GM12891 (cell line): ENCODE results near the gene ANKDD1A.

Experiments used
- POLR2A ChIP-seq: IDR thresholded peaks from 2 replicates; pipeline ENCODE4 v1.6.1; 2011; ENCODE audit warnings: low read depth, low read length, control low read depth
- POLR2AphosphoS5 ChIP-seq: IDR thresholded peaks from 2 replicates; pipeline ENCODE4 v1.6.1; 2011; ENCODE audit warnings: low read depth, low read length, control low read depth
- SPI1 ChIP-seq: IDR thresholded peaks from 2 replicates; pipeline ENCODE4 v1.6.1; 2011; ENCODE audit warnings: low read depth, low read length, control low read depth

DNA sequence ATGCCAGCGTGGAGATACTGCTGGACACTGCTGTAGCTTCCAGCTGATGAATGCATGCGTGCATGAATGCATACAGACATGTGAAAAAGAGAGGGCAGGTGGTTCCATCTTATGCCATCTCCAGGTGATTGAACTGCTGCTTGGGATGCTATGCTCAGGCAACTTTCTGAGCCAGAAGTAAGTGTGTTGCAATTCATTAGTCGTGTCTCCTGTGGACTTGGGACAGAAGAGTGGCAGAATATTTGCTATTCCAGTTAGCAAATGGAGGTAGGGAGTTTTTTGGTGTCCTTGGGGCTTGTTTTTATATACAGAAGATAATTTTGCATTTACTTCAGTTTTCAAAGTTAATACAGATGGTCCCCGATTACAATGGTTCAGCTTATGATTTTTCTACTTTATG is 33.3 kb downstream of the ANKDD1A start:
- TF ChIP-seq POLR2AphosphoS5: no peak
- no peak for TF ChIP-seq POLR2A
- TF ChIP-seq SPI1: no peak
